ENCODE data around the gene MYO9A. TPM values are rescaled to one million over a fixed set of nuclear protein-coding genes. Genes with fewer than 3 reads are reported as not detected.
"Not testable (repeated sequence)": the region's sequence is repeated elsewhere in the genome, so short reads cannot be mapped to it uniquely, and the experiment has no call there.

Gene MYO9A
- total RNA-seq, 6 experiments from 2014 or later: 25.3 to 29.1 (median 27.3) TPM

GRCh38 chr15:72112116-72112515 lies 5.8 kb downstream of the MYO9A start:
- Mint-ChIP-seq H3K27me3 (ENCODE audit: insufficient read depth) (peaks cover 2% of the 10 kb centered on the region; the same call in 1 of the 2 replicates), H3K4me3 (no peak overlapping the region), H3K9me3 (no peaks in the 10 kb centered on the region), H3K36me3 (ENCODE audit: low read depth) (no peaks in the 10 kb centered on the region), H3K4me1 (ENCODE audit: low read depth) (peaks cover 57% of the 10 kb centered on the region), H3K27ac (no peak overlapping the region)
- no peak for DNase-seq
- TF ChIP-seq, protein P1, sequence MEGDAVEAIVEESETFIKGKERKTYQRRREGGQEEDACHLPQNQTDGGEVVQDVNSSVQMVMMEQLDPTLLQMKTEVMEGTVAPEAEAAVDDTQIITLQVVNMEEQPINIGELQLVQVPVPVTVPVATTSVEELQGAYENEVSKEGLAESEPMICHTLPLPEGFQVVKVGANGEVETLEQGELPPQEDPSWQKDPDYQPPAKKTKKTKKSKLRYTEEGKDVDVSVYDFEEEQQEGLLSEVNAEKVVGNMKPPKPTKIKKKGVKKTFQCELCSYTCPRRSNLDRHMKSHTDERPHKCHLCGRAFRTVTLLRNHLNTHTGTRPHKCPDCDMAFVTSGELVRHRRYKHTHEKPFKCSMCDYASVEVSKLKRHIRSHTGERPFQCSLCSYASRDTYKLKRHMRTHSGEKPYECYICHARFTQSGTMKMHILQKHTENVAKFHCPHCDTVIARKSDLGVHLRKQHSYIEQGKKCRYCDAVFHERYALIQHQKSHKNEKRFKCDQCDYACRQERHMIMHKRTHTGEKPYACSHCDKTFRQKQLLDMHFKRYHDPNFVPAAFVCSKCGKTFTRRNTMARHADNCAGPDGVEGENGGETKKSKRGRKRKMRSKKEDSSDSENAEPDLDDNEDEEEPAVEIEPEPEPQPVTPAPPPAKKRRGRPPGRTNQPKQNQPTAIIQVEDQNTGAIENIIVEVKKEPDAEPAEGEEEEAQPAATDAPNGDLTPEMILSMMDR (IDR thresholded peaks at IDR 0.05): no peak

DNA sequence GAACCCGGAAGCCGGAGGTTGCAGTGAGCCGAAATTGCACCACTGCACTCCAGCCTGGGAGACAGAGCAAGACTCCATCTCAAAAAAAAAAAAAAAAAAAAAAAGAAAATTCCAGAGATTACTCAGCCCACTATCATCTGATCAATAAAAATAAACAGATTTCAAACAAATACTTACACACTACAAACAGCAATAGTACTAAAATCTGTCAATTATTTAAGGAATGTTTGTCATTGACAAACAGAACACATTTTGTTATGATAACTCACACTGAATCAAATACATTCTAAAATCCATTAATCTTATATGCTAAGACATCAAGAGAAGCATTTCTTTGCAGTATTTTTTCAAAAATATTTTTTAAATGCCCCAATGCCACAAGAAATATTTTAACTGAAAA lies 7.6 kb downstream of the MYO9A start:
- Mint-ChIP-seq H3K9me3 (no peaks in the 10 kb centered on the region), H3K4me3 (no peak overlapping the region), H3K27me3 (ENCODE audit: insufficient read depth) (no peaks in the 10 kb centered on the region), H3K36me3 (ENCODE audit: low read depth) (no peaks in the 10 kb centered on the region), H3K4me1 (ENCODE audit: low read depth) (peaks cover 49% of the 10 kb centered on the region), H3K27ac (peak overlapping the region; percentile 55; the same call in 1 of the 2 replicates)
- TF ChIP-seq, protein P1 (IDR thresholded peaks at IDR 0.05): no peak
- DNase-seq: no peak

DNA sequence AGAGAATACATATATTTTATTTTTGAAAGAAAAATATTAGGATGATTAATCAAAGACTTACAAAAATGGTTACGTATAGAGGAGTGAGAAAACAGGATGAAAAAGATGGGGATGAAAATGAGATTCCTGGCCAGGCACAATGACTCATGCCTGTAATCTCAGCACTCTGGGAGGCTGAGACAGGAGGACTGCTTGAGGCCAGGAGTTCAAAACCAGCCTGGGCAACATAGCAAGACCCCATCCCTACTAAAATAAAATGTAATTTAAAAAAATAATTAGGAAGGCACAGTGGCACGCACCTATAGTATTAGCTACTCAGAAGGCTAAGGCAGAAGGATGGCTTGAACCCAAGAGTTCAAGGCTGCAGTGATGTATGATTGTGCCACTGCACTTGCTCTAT lies 11.9 kb downstream of the MYO9A start:
- no peaks in the 10 kb centered on the region for H3K9me3 Mint-ChIP-seq
- peaks cover 26% of the 10 kb centered on the region for H3K4me1 Mint-ChIP-seq (ENCODE audit: low read depth)
- H3K4me3 Mint-ChIP-seq: no peak overlapping the region
- no peaks in the 10 kb centered on the region for H3K27me3 Mint-ChIP-seq (ENCODE audit: insufficient read depth)
- no peak overlapping the region for H3K27ac Mint-ChIP-seq
- no peaks in the 10 kb centered on the region for H3K36me3 Mint-ChIP-seq (ENCODE audit: low read depth)
- no peak for DNase-seq
- TF ChIP-seq, protein P1 (IDR thresholded peaks at IDR 0.05): no peak

DNA sequence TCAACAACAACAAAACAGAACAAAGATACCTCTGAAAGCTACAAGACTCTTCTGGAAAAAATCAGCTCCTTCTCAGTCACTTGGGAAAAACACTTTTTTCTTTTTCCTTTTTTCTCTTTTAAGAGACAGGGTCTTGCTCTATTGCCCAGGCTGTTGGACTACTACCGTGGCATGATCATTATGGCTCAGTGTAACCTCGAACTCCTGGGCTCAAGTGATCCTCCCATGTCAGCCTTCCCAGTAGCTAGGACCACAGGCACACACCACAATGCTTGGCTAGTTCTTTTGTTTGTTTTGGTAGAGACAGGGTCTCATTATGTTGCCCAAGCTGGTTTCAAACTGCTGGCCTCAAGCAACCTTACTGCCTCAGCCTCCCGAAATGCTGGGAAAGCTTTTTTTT lies 12.8 kb downstream of the MYO9A start:
- no peak overlapping the region for H3K4me3 Mint-ChIP-seq
- no peaks in the 10 kb centered on the region for H3K27me3 Mint-ChIP-seq (ENCODE audit: insufficient read depth)
- no peak overlapping the region for H3K27ac Mint-ChIP-seq
- H3K36me3 Mint-ChIP-seq (ENCODE audit: low read depth): no peaks in the 10 kb centered on the region
- TF ChIP-seq, protein P1 (IDR thresholded peaks at IDR 0.05): no peak
- no peaks in the 10 kb centered on the region for H3K9me3 Mint-ChIP-seq
- peaks cover 19% of the 10 kb centered on the region for H3K4me1 Mint-ChIP-seq (ENCODE audit: low read depth)
- no peak for DNase-seq

GRCh38 chr15:72100551-72100950 lies 17.4 kb downstream of the MYO9A start:
- H3K4me3 Mint-ChIP-seq; H3K27ac Mint-ChIP-seq; H3K9me3 Mint-ChIP-seq; H3K27me3 Mint-ChIP-seq (ENCODE audit: insufficient read depth); DNase-seq: not testable (repeated sequence)
- Mint-ChIP-seq H3K36me3 (ENCODE audit: low read depth) (peaks cover 14% of the 10 kb centered on the region), H3K4me1 (ENCODE audit: low read depth) (peaks cover 11% of the 10 kb centered on the region; the same call in 1 of the 2 replicates)

DNA sequence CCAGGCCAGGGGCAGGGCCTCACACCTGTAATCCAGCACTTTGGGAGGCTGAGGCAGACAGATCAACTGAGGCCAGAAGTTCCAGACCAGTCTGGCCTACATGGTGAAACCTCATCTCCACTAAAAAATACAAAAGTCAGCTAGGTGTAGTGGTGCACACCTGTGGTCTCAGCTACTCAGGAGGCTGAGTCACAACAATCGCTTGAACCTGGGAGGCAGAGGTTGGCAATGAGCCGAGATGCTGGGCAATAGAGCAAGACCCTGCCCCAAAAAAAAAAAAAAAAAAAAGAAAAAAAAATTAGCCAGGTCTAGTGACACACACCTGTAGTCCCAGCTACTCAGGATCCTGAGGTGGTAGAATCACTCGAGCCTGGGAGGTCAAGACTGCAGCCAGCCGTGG lies 18.8 kb downstream of the MYO9A start:
- Mint-ChIP-seq H3K27ac (no peak overlapping the region), H3K4me1 (ENCODE audit: low read depth) (peaks cover 16% of the 10 kb centered on the region; the same call in 1 of the 2 replicates), H3K27me3 (ENCODE audit: insufficient read depth) (no peaks in the 10 kb centered on the region), H3K9me3 (no peaks in the 10 kb centered on the region), H3K36me3 (ENCODE audit: low read depth) (peaks cover 14% of the 10 kb centered on the region), H3K4me3 (no peak overlapping the region)
- no peak for DNase-seq
- TF ChIP-seq, protein P1 (IDR thresholded peaks at IDR 0.05): no peak

Data from HFFc6 (cell line).